ENCODE results near the gene RNF34. TPM values are rescaled to one million over a fixed set of nuclear protein-coding genes. Genes with fewer than 3 reads are reported as not detected.

Gene RNF34
- total RNA-seq, 1 donor from 2014 or later: 60.7 TPM

GRCh38 chr12:121461048-121461447, 61.1 kb downstream of the RNF34 start:
- Mint-ChIP-seq H3K4me1 (peaks cover 17% of the 10 kb centered on the region), H3K27ac (ENCODE audit: unreplicated experiment) (no peak overlapping the region), H3K9me3 (no peaks in the 10 kb centered on the region), H3K4me3 (peak overlapping the region; percentile 67), H3K27me3 (ENCODE audit: low read depth) (no peaks in the 10 kb centered on the region), H3K36me3 (ENCODE audit: low read depth) (peaks cover 5% of the 10 kb centered on the region)
- no peak for TF ChIP-seq CTCF (conservative IDR thresholded peaks at IDR 0.05)
- no peak for DNase-seq (ENCODE audit: low read depth, low spot score)

GRCh38 chr12:121464331-121464730, 64.4 kb downstream of the RNF34 start:
- H3K9me3 Mint-ChIP-seq: no peaks in the 10 kb centered on the region

GRCh38 chr12:121465921-121466793, 66.2 kb downstream of the RNF34 start:
- Mint-ChIP-seq H3K9me3 (no peaks in the 10 kb centered on the region), H3K4me1 (peaks cover 26% of the 10 kb centered on the region), H3K36me3 (ENCODE audit: low read depth) (no peaks in the 10 kb centered on the region), H3K27me3 (ENCODE audit: low read depth) (no peaks in the 10 kb centered on the region), H3K4me3 (peak overlapping the region; percentile 95), H3K27ac (ENCODE audit: unreplicated experiment) (peak overlapping the region; percentile 97)
- peak; percentile 33 for DNase-seq (ENCODE audit: low read depth, low spot score)
- no peak for TF ChIP-seq CTCF (conservative IDR thresholded peaks at IDR 0.05)

More at GRCh38 chr12:121464331-121464730, 64.4 kb downstream of the RNF34 start:
- no peak for TF ChIP-seq CTCF (conservative IDR thresholded peaks at IDR 0.05)
- peak overlapping the region; percentile 95 for H3K4me3 Mint-ChIP-seq
- H3K27ac Mint-ChIP-seq (ENCODE audit: unreplicated experiment): no peak overlapping the region
- no peak for DNase-seq (ENCODE audit: low read depth, low spot score)
- peaks cover 26% of the 10 kb centered on the region for H3K4me1 Mint-ChIP-seq
- no peaks in the 10 kb centered on the region for H3K27me3 Mint-ChIP-seq (ENCODE audit: low read depth)
- H3K36me3 Mint-ChIP-seq (ENCODE audit: low read depth): peaks cover 5% of the 10 kb centered on the region

- Mint-ChIP-seq H3K9me3 (no peaks in the 10 kb centered on the region), H3K27ac (ENCODE audit: unreplicated experiment) (no peak overlapping the region), H3K4me3 (no peak overlapping the region), H3K36me3 (ENCODE audit: low read depth) (no peaks in the 10 kb centered on the region), H3K4me1 (peaks cover 26% of the 10 kb centered on the region), H3K27me3 (ENCODE audit: low read depth) (no peaks in the 10 kb centered on the region)
- no peak for TF ChIP-seq CTCF (conservative IDR thresholded peaks at IDR 0.05)
- peak; percentile 79 for DNase-seq (ENCODE audit: low read depth, low spot score)
Observed at GRCh38 chr12:121466794-121467637, 67.1 kb downstream of the RNF34 start.

- Mint-ChIP-seq H3K4me1 (peaks cover 26% of the 10 kb centered on the region), H3K4me3 (peak overlapping the region; percentile 79), H3K9me3 (no peaks in the 10 kb centered on the region), H3K36me3 (ENCODE audit: low read depth) (no peaks in the 10 kb centered on the region), H3K27me3 (ENCODE audit: low read depth) (no peaks in the 10 kb centered on the region), H3K27ac (ENCODE audit: unreplicated experiment) (no peak overlapping the region)
- DNase-seq (ENCODE audit: low read depth, low spot score): peak; percentile 45
- no peak for TF ChIP-seq CTCF (conservative IDR thresholded peaks at IDR 0.05)
Observed at GRCh38 chr12:121467638-121468498, 68.0 kb downstream of the RNF34 start.
